ENCODE results near the gene ARHGEF35.
A peak's percentile ranks its signal among the peaks of the same experiment; 100 is the strongest.
"Not testable (repeated sequence)": the region's sequence is repeated elsewhere in the genome, so short reads cannot be mapped to it uniquely, and the experiment has no call there.

Gene ARHGEF35

DNA sequence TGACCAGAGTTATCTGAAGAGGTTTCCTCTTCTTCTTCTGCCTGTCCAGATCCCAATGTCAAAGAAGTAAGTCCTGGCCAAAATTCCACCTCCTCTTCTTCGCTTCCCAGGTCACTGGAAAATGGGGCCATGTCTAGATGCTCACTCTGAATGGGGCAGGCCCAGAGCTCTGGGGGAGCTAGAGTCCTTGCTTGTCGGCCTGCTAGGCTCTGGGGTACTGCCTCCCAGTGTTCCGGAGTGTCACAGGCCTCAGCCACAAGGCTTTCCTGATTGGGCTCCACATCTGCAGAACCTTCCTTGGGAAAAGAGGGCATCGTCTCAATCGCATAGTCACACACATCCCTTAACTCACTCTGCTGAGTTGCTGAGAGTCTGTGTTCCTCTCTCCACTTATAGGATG, 7.8 kb downstream of the ARHGEF35 start:
- not testable (repeated sequence) for H3K4me3 ChIP-seq (ENCODE audit: low read length); DNase-seq (ENCODE audit: low read depth)

DNA sequence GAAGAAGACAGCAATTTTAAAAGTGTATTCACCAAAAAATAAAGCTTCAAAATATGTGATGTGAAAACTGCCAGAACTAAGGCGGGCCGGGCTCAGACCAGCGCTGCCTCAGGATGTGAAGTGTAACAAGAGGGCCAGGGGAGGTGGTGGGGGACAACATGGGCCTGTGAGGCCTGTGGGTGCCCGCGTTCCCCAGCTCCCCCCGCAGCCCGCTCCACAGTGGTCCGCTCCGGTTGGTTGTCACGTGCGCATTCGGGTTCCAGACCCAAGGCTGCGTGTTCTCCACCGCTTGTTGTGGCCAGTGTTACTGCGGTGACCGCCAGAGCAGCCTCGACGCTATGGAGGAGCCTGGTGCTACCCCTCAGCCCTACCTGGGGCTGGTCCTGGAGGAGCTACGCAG, 12.5 kb downstream of the ARHGEF35 start, which contains the start of gene CTAGE4:
Gene CTAGE4 (plus strand): TSS at position 301 of the 400 bp plus-strand sequence. CDS start 38 bp downstream, at position 339.
- H3K4me3 ChIP-seq (ENCODE audit: low read length); DNase-seq (ENCODE audit: low read depth): not testable (repeated sequence)

DNA sequence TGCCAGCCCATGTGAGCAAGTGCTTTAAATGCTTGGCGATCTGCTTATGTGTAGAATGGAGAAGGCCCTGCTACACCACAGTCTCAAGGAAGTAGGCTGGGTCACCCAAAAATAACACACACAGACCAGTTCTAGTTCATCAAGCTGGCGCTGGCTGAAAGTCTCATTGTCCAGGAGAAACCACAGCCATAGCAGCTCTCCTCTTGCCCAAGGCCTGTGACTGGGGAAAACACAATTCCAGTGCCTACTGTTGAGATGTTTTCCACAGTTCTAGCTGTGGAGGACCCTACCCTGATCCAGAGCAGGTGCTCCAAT, 16.5 kb downstream of the ARHGEF35 start:
- DNase-seq (ENCODE audit: low read depth); H3K4me3 ChIP-seq (ENCODE audit: low read length): not testable (repeated sequence)

DNA sequence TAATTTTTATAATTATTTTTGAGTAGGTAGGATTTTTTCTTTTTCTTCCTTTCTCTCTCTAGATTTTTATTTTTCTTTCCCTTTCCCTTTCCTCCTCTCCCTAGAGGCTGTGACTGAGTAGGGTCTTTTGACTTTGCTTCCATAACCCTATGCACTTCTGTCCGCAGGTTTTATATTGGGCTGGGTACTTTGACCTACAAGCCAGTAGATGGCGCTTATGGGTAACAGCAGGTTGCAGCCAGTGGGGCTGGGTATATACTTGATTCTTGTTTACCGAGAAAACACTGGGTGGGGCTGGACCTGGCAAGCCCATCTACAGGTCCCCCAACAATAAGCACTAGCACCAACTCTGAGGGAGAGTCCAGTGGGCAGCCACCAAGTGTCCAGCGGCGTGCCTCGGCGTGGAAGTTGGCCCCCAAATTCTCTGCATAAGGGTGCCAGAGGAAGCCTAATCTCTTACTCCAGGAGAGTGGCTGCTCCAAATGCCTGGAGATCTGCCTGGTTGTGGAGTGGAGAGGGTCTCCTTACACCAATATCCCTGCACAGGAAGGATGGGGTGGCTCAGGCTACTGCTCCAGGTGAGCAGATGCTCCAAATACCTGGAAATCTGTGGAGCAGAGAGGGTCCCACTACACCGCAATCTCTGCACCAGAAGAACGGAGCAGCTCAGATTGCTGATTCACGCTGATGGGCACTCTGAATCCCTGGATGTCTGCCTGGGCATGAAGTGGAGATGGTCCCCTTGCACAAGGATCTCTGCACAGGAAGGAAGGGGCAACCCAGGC, 17.1 kb downstream of the ARHGEF35 start:
- TF ChIP-seq, protein P1, sequence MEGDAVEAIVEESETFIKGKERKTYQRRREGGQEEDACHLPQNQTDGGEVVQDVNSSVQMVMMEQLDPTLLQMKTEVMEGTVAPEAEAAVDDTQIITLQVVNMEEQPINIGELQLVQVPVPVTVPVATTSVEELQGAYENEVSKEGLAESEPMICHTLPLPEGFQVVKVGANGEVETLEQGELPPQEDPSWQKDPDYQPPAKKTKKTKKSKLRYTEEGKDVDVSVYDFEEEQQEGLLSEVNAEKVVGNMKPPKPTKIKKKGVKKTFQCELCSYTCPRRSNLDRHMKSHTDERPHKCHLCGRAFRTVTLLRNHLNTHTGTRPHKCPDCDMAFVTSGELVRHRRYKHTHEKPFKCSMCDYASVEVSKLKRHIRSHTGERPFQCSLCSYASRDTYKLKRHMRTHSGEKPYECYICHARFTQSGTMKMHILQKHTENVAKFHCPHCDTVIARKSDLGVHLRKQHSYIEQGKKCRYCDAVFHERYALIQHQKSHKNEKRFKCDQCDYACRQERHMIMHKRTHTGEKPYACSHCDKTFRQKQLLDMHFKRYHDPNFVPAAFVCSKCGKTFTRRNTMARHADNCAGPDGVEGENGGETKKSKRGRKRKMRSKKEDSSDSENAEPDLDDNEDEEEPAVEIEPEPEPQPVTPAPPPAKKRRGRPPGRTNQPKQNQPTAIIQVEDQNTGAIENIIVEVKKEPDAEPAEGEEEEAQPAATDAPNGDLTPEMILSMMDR (conservative IDR thresholded peaks at IDR 0.05; ENCODE audit: low read depth, low read length) = peak; percentile 44
- DNase-seq (ENCODE audit: low read depth); H3K4me3 ChIP-seq (ENCODE audit: low read length): not testable (repeated sequence)

DNA sequence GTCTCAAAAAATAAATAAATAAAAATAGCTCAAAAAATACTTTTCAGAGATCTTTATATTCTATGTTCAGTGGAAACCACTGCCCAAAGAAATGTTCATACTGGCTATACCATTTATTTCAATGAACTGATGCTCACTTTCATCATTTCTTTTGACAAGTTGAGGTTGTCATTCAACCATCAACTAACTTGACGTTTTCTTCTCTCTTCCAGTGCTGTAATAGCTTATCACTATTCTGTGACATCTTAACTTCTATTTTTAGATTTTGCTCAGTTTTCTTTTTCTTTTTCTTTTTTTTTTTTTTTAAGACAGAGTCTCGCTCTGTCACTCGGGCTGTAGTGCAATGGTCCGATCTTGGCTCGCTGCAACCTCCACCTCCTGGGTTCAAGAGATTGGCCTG, 21.0 kb downstream of the ARHGEF35 start:
- TF ChIP-seq, protein P1 (conservative IDR thresholded peaks at IDR 0.05; ENCODE audit: low read depth, low read length) = no peak
- H3K4me3 ChIP-seq (ENCODE audit: low read length) = no peak overlapping the region
- DNase-seq (ENCODE audit: low read depth) = no peak

DNA sequence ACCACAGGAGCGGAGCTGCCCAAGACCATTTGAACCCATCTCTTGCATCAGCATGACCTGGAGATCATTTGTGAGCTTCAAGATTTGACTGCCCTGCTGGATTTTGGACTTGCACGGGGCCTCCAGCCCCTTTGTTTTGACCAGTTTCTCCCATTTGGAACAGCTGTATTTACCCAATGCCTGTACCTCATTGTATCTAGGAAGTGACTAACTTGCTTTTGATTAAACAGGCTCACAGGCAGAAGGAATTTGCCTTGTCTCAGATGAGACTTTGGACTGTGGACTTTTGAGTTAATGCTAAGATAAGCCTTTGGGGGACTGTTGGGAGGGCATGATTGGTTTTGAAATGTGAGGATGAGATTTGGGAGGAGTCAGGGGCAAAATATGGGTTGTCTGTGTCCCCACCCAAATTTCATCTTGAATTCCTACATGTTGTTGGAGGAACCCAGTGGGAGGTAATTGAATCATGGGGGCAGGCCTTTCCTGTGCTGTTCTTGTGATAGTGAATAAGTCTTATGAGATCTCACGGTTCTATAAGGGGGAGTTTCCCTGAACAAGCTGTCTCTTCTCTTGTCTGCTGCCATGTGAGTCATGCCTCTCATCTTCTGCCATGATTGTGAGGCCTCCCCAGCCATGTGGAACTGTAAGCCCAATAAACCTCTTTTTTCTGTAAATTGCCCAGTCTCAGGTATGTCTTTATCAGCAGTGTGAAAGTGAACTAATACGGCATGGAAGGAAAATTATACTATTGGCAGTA, 23.9 kb downstream of the ARHGEF35 start:
- not testable (repeated sequence) for H3K4me3 ChIP-seq (ENCODE audit: low read length); DNase-seq (ENCODE audit: low read depth)

DNA sequence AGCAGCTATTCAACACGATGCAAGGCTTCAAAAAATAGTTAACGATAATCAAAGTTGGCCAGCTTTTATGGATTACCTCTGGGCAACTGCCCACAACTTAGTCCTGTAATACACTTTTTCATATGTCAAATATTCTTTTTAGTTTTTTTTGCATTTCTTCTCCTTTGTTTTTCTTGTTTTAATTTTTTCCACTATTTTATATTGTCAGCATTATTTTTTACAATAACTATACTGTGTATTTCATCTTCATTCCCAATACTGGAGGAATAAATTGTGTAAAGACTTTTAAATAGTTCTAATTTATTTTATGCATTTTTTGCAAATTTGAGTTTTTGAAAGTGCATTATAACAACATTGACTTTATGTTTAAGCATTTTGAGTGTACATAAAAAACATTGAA, 30.8 kb downstream of the ARHGEF35 start:
- TF ChIP-seq, protein P1 (conservative IDR thresholded peaks at IDR 0.05; ENCODE audit: low read depth, low read length) = no peak
- H3K4me3 ChIP-seq (ENCODE audit: low read length) = no peak overlapping the region
- no peak for DNase-seq (ENCODE audit: low read depth)

DNA sequence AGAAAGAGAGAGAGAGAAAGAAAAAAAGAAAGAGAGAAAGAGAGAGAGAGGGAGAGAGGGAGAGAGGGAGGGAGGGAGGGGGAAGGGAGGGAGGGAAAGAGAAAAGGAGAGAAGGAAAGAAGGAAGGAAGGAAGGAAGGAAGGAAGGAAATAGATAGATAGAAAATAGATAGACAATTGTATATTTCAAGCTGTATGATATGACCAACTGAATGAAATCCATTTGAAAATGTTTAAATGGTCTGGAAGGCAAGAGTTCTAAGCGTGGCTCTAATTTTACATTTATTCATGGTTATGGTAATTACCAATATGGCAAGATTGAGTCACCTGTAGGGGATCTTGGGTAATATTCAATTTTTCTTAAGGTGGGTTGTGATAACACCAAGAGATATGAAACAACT, 36.8 kb downstream of the ARHGEF35 start:
- no peak for DNase-seq (ENCODE audit: low read depth)
- TF ChIP-seq, protein P1 (conservative IDR thresholded peaks at IDR 0.05; ENCODE audit: low read depth, low read length) = no peak
- no peak overlapping the region for H3K4me3 ChIP-seq (ENCODE audit: low read length)

DNA sequence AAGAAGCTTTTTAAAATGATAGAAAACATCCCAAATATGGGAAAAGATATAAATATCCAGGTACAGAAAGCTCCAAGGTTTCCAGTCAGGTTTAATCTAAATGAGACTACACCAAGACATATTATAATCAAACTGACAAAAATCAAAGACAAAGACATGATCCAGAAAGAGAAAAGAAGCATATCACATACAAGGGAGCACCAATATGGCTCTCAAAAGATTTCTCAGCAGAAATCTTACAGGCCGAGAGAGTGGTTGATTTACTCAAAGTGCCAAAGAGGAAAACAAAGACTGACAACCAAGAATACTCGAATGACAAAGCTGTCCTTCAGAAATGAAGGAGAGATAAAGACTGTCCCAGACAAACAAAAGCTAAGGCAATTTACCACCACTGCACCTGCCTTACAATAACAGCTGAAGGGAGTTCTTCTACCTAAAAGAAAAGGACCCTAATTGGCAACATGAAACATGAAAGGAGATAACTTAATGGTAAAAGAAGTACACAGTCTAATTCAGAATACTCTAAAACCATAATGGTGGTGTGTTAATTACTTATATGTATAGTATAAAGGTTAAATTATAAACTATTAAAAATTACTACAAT, 47.3 kb downstream of the ARHGEF35 start:
- no peak overlapping the region for H3K4me3 ChIP-seq (ENCODE audit: low read length)
- TF ChIP-seq, protein P1 (conservative IDR thresholded peaks at IDR 0.05; ENCODE audit: low read depth, low read length) = no peak
- DNase-seq (ENCODE audit: low read depth) = no peak
